DOHH2 (cell line): ENCODE data around the gene USP20.

Source experiments
- EZH2phosphoT487 ChIP-seq: fragments of 200-600 bp; sonication (generic); IDR thresholded peaks from 2 replicates; pipeline ENCODE4 v1.6.1; 2017; ENCODE audit warnings: borderline replicate concordance, mild to moderate bottlenecking, antibody characterized with exemption, low read length, moderate library complexity, mixed read lengths
- TF ChIP-seq, protein P1 (sequence below): fragments of 200-600 bp; sonication (generic); IDR thresholded peaks from one replicate; pipeline ENCODE4 v1.5.1; 2014; ENCODE audit warnings: antibody characterized with exemption, mild to moderate bottlenecking, low read depth, low read length; ENCODE audit not compliant: poor library complexity, severe bottlenecking

DNA sequence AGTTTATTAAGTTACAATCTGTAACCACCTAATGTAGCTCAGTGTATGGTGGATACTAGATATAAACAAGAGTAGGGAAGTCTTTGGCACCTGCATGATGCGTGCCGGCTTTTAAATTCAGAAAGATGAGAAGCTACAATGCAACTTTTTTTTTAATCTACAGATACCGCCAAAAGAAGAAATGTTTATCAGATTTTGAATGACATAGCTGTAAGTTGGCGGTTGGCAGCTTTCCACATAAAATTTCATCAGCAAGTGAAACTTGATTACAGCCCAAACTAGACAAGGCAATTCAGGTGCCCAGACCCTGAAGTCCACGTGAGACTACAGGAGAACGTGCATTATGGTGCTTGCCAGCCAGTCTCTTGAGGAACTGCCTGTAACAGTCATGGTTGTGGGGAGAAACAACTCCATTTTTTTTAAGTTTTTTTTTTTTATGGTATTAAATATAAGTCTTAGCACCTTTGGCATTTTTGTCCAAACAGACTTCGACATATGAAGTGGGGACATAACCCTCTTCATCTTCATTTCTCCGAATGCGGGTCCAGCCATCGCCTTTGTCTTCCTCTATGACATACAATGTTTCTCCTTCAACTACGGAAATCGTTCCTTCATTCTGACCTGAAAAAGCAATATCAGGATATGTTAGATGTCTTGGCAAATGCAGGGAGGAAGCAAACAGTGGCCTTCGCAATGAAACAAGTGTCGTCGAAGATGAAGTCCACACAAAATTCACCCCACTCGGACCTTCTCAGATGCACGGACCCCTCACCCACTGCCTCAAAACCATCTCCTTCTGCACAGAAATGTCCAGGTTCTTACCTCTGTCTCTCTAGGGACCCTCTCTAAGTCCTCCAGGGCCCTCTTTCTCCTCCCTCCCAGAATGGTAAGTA lies 60.4 kb downstream of the USP20 start:
- TF ChIP-seq EZH2phosphoT487, result no peak
- TF ChIP-seq, protein P1, sequence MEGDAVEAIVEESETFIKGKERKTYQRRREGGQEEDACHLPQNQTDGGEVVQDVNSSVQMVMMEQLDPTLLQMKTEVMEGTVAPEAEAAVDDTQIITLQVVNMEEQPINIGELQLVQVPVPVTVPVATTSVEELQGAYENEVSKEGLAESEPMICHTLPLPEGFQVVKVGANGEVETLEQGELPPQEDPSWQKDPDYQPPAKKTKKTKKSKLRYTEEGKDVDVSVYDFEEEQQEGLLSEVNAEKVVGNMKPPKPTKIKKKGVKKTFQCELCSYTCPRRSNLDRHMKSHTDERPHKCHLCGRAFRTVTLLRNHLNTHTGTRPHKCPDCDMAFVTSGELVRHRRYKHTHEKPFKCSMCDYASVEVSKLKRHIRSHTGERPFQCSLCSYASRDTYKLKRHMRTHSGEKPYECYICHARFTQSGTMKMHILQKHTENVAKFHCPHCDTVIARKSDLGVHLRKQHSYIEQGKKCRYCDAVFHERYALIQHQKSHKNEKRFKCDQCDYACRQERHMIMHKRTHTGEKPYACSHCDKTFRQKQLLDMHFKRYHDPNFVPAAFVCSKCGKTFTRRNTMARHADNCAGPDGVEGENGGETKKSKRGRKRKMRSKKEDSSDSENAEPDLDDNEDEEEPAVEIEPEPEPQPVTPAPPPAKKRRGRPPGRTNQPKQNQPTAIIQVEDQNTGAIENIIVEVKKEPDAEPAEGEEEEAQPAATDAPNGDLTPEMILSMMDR, result no peak
